ENCODE data around the gene TMEM130.

TMEM130 gene, protein sequence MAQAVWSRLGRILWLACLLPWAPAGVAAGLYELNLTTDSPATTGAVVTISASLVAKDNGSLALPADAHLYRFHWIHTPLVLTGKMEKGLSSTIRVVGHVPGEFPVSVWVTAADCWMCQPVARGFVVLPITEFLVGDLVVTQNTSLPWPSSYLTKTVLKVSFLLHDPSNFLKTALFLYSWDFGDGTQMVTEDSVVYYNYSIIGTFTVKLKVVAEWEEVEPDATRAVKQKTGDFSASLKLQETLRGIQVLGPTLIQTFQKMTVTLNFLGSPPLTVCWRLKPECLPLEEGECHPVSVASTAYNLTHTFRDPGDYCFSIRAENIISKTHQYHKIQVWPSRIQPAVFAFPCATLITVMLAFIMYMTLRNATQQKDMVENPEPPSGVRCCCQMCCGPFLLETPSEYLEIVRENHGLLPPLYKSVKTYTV

GRCh38 chr7:98869597-98870120 lies at the start of gene TMEM130:
TSS of gene TMEM130 (minus strand) at chr7:98870014. CDS start at chr7:98869861, 153 bp downstream.
- no peak for DNase-seq (ENCODE audit: low read depth, low spot score)

DNA sequence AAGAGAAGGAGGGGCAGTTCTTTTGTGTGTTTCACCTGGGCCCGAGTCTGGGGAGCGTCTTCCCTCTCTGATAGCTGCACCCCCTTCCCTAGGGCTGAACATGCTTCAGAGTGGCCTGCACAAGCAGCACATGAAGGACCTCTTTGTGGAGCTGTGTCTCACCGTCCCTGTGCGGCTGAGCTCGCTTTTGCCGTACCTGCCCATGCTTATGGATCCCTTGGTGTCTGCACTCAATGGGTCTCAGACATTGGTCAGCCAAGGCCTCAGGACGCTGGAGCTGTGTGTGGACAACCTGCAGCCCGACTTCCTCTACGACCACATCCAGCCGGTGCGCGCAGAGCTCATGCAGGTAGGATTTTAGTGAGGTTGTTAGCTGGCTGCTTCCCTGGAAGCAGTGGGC lies 47.5 kb upstream of the TMEM130 start:
- DNase-seq (ENCODE audit: low read depth, low spot score) = no peak

GRCh38 chr7:98913612-98914011 lies 43.8 kb upstream of the TMEM130 start:
- DNase-seq (ENCODE audit: low read depth, low spot score) = no peak

GRCh38 chr7:98913026-98913425 lies 43.2 kb upstream of the TMEM130 start:
- DNase-seq (ENCODE audit: low read depth, low spot score) = no peak

- DNase-seq (ENCODE audit: low read depth, low spot score) = no peak
Observed at GRCh38 chr7:98911916-98912315, 42.1 kb upstream of the TMEM130 start.

- no peak for DNase-seq (ENCODE audit: low read depth, low spot score)
Observed at GRCh38 chr7:98910427-98910826, 40.6 kb upstream of the TMEM130 start.

GRCh38 chr7:98909487-98909886 lies 39.7 kb upstream of the TMEM130 start:
- no peak for DNase-seq (ENCODE audit: low read depth, low spot score)

GRCh38 chr7:98908585-98908984 lies 38.8 kb upstream of the TMEM130 start:
- DNase-seq (ENCODE audit: low read depth, low spot score) = no peak

DNA sequence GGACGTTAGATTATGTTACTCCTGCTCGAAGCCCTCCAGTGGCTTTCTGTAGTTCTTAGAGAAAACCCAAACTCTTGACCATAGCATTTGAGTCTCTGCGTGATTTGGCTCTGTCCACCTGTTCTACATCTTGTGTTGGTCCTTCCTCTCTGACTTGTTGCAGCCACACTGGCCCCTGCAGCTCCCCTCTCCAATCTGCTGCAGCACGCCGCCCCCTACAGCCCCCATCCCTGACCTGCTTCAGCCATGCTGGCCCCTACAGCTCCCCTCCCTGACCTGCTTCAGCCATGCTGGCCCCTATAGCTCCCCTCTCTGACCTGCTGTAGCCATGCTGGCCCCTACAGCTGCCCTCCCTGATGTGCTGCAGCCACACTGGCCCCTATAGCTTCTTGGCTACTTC lies 37.8 kb upstream of the TMEM130 start:
- DNase-seq (ENCODE audit: low read depth, low spot score) = no peak

GRCh38 chr7:98903246-98903645 lies 33.4 kb upstream of the TMEM130 start:
- DNase-seq (ENCODE audit: low read depth, low spot score) = no peak

GRCh38 chr7:98902523-98902922 lies 32.7 kb upstream of the TMEM130 start:
- no peak for DNase-seq (ENCODE audit: low read depth, low spot score)

DNA sequence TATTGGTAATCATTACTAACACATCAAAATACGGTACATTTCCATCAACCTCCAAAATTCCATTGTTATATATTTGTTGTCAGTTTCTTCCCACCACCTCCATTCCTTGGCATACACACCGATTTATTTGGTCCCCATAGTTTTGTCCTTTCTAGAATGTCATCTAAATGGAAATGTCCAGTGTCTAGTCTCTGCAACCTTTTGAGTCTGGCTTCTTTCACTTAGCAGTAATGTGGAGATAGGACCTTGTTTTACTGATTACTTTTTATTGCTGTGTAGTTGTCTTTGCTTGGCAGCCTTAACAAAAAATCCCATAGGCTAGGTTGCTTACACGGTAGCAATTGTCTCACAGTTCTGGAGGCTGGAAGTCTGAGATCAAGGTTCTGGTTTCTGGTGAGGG lies 31.0 kb upstream of the TMEM130 start:
- DNase-seq (ENCODE audit: low read depth, low spot score) = no peak

DNA sequence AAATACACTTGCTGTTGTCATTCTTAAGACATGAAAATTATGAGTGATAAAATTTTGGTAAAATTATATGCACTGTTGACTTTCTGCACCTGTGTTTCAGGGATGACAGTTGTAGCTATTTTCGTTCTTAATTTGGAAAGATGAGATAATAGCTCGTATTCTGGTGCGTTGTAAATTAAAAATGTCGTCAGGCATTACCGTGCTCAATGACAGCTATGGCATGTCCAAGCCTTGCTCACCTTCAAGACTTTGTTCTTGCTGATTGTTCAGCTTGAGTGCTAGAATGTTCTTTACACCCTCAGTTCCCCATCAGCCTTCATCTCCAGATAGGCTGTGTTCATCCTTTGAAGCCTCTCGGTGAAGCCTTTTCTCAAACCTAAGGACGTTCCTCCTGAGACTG lies 30.0 kb upstream of the TMEM130 start:
- no peak for DNase-seq (ENCODE audit: low read depth, low spot score)

DNA sequence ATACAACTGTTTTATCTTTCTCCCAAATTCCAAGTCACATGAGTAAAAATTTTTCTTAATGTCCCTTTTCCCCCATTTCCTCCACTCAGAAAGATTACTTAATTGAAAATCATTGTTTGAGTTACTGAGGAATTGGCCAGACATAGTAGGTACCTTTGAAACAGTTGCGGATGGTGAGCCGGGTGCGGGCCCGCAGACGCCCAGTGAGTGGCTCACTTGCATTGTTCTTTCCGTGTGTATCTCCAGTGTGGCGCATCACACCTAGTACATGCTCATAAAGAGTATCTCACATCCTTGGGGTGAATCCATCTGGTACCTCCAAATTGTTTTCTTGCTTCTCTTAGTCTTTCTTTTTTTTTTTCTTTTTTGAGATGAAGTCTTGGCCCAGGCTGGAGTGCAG lies 22.8 kb upstream of the TMEM130 start:
- no peak for DNase-seq (ENCODE audit: low read depth, low spot score)

DNA sequence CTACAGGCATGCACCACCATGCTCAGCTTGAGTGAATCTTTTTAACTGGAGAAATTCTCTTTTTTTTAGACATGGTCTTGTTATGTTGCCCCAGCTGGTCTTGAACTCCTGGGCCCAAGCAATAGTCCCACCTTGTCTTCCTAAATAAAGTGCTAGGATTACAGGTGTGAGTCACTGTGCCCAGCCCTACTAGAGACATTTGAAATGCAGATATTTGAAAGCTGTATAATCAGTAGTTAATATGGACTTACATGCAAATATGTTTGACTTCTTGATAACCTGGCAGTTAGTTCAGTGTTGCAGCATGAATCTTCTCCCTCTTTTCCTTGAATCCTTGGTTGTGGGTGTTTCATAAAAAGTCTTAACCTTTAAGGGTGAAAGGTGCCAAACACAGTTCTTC lies 17.2 kb upstream of the TMEM130 start:
- DNase-seq (ENCODE audit: low read depth, low spot score) = no peak

- DNase-seq (ENCODE audit: low read depth, low spot score) = no peak
Observed at GRCh38 chr7:98884416-98884815, 14.6 kb upstream of the TMEM130 start.

- no peak for DNase-seq (ENCODE audit: low read depth, low spot score)
Observed at GRCh38 chr7:98881561-98882315, 11.9 kb upstream of the TMEM130 start.

- DNase-seq (ENCODE audit: low read depth, low spot score) = no peak
Observed at GRCh38 chr7:98880485-98880884, 10.7 kb upstream of the TMEM130 start.

DNA sequence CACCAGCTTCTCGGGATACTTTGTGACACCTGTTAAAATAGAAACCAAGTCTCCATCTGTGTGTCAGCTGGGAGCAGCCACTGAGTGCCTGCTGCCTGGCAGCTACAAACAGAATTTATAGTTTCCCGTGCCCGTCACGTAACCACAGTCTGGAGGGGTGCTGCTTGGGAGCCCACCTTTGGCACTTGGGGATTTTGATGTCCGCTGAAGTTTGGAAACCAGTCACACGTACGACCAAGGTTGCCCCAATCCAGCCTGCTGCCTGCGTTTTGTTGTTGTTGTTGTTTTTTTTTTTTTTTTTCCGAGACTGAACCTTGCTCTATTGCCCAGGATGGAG lies 10.1 kb upstream of the TMEM130 start:
- no peak for DNase-seq (ENCODE audit: low read depth, low spot score)

- no peak for DNase-seq (ENCODE audit: low read depth, low spot score)
Observed at GRCh38 chr7:98879198-98879978, 9.6 kb upstream of the TMEM130 start.

GRCh38 chr7:98878365-98879197 lies 8.8 kb upstream of the TMEM130 start, which contains the start of gene TRRAP:
TSS of gene TRRAP (plus strand) at chr7:98878532. CDS start at chr7:98881151, 2,619 bp downstream.
- no peak for DNase-seq (ENCODE audit: low read depth, low spot score)

Data from smooth muscle cell of the brain vasculature (primary cell).